ENCODE results near the gene CD274. TPM values are rescaled to one million over a fixed set of nuclear protein-coding genes. Genes with fewer than 3 reads are reported as not detected.

The CD274 gene
- total RNA-seq: 16.1 and 22.1 TPM in 2 replicates

DNA sequence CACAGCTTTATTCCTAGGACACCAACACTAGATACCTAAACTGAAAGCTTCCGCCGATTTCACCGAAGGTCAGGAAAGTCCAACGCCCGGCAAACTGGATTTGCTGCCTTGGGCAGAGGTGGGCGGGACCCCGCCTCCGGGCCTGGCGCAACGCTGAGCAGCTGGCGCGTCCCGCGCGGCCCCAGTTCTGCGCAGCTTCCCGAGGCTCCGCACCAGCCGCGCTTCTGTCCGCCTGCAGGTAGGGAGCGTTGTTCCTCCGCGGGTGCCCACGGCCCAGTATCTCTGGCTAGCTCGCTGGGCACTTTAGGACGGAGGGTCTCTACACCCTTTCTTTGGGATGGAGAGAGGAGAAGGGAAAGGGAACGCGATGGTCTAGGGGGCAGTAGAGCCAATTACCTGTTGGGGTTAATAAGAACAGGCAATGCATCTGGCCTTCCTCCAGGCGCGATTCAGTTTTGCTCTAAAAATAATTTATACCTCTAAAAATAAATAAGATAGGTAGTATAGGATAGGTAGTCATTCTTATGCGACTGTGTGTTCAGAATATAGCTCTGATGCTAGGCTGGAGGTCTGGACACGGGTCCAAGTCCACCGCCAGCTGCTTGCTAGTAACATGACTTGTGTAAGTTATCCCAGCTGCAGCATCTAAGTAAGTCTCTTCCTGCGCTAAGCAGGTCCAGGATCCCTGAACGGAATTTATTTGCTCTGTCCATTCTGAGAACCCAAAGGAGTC lies at the start of gene CD274:
Gene CD274, plus strand, starts transcription at position 184 of the 733 bp plus-strand sequence. CDS start 5,572 bp downstream, outside the sequence.
- peak within 1 kb of the TSS; percentile 78 for H3K4me3 ChIP-seq (ENCODE audit: low read depth, low read length)
- TF ChIP-seq, protein P1, sequence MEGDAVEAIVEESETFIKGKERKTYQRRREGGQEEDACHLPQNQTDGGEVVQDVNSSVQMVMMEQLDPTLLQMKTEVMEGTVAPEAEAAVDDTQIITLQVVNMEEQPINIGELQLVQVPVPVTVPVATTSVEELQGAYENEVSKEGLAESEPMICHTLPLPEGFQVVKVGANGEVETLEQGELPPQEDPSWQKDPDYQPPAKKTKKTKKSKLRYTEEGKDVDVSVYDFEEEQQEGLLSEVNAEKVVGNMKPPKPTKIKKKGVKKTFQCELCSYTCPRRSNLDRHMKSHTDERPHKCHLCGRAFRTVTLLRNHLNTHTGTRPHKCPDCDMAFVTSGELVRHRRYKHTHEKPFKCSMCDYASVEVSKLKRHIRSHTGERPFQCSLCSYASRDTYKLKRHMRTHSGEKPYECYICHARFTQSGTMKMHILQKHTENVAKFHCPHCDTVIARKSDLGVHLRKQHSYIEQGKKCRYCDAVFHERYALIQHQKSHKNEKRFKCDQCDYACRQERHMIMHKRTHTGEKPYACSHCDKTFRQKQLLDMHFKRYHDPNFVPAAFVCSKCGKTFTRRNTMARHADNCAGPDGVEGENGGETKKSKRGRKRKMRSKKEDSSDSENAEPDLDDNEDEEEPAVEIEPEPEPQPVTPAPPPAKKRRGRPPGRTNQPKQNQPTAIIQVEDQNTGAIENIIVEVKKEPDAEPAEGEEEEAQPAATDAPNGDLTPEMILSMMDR (conservative IDR thresholded peaks at IDR 0.05; ENCODE audit: low read depth, low read length): peak; percentile 75

DNA sequence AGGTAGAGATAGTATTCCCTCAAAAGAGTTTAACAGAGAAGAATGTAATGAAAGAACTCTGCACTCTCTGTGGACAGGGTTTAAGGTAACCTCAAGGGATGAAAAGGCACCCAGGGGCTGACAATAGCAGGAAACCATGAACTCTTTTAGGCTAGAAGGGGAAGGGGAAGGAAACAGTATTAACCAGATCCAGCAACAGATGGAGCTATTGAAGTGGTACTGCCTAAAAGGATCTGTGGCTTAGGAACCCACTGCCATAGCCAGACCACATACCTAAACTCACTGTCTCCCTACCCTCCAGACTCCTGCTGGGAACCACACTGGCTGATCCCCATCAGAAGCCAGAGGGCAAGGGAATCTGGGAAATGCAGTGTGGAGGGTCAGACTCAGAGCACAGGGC lies 48.1 kb upstream of the CD274 start:
- DNase-seq (ENCODE audit: low read depth): no peak
- H3K4me3 ChIP-seq (ENCODE audit: low read depth, low read length): no peak overlapping the region

More for the DNA sequence above, at the start of gene CD274:
- peak; percentile 78 for DNase-seq (ENCODE audit: low read depth)

DNA sequence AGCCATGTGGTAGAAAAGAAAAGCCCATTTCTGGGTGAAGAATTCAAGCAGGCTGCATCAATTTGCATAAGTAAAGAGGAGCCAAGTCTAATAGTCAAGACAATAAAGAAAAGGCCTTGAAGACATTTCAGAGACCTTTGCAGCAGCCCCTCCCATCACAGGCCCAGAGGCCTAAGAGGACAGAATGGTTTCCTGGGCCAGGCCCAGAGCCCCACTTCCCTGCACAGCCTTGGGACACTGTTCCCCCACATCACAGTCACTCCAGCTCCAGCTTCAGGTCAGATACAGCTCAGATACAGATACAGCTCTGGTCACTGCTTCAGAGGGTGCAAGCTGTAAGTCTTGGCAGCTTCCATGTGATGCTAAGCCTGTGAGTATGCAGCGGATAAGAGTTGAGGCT lies 41.7 kb upstream of the CD274 start:
- TF ChIP-seq, protein P1 (conservative IDR thresholded peaks at IDR 0.05; ENCODE audit: low read depth, low read length): no peak
- DNase-seq (ENCODE audit: low read depth): no peak
- no peak overlapping the region for H3K4me3 ChIP-seq (ENCODE audit: low read depth, low read length)

More for the DNA sequence above, 48.1 kb upstream of the CD274 start:
- TF ChIP-seq, protein P1 (conservative IDR thresholded peaks at IDR 0.05; ENCODE audit: low read depth, low read length): no peak

DNA sequence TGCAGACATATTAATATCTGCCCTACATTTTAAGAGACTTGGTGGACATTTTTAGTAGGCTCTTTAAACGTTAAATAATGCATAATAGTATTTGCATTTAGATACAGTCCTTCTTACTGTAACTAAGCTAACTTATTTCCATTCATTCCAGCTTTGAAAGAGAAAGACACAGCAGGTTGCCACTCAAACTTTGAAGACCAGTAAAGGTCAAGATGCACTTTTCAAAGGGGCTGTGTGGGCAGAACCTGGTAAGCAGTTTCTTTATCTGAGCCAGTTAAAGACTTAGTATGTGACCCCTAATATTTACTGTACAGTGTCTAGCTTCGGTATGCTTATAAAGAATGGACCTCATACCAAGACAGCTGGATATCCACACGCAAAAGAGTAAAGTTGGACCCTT lies 33.4 kb upstream of the CD274 start:
- TF ChIP-seq, protein P1 (conservative IDR thresholded peaks at IDR 0.05; ENCODE audit: low read depth, low read length): no peak
- no peak for DNase-seq (ENCODE audit: low read depth)
- no peak overlapping the region for H3K4me3 ChIP-seq (ENCODE audit: low read depth, low read length)

DNA sequence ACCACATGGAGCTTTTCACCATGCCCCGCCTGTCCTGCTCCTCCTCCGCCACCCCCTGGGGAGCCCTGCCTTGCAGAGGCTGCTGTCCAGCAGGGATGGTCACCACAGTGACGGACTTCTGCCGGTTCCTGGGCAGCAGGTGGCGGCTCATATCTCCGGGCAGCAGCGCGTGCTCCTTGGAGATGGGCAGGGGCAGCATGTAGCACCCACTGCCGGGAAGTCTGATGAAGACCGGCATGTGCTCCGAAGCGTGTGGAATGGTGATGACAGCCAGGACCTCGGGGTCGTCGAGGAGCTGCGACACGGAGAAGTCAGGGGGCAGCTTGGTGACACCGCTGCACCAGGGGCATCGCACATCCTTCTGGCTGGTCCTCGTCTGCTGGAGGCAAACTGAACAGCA lies 31.9 kb upstream of the CD274 start:
- no peak for DNase-seq (ENCODE audit: low read depth)
- TF ChIP-seq, protein P1 (conservative IDR thresholded peaks at IDR 0.05; ENCODE audit: low read depth, low read length): no peak
- no peak overlapping the region for H3K4me3 ChIP-seq (ENCODE audit: low read depth, low read length)

DNA sequence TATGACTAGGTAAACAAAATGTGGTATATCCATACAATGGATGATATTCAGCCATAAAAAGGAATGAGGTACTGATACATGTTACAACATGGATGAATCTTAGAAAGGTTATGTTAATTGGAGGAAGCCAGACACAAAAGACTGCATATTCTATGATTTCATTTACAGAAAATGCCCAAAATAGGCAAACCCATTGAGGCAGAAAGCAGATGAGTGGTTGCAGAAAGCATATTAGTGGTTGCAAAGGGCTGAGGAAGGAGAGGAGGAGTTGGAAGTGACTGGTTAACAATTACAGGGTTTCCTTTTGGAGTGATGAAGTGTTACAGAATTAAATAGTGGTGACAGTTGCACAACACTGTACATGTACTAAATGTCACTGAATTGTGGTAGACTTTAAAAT lies 30.4 kb upstream of the CD274 start:
- TF ChIP-seq, protein P1 (conservative IDR thresholded peaks at IDR 0.05; ENCODE audit: low read depth, low read length): no peak
- H3K4me3 ChIP-seq (ENCODE audit: low read depth, low read length): no peak overlapping the region
- no peak for DNase-seq (ENCODE audit: low read depth)

DNA sequence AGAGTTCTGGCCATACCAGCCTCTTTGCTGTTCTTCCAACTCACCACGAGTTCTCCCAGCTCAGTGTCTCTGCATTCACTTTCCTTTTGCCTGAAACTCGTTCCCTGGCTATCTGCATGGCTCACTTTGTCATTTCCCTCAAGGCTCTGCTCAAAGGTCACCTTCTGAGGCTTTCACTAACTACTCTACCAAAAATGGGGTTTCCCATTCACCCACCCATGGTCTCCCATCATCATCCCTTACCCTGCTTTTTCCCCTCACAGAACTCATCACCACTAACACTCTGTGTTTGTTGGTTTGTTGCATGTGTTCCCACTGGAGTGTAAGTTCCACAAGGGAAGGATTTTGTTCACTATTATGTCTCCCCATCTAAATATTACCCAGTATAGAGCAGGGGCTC lies 29.2 kb upstream of the CD274 start:
- no peak overlapping the region for H3K4me3 ChIP-seq (ENCODE audit: low read depth, low read length)
- TF ChIP-seq, protein P1 (conservative IDR thresholded peaks at IDR 0.05; ENCODE audit: low read depth, low read length): no peak
- DNase-seq (ENCODE audit: low read depth): no peak

Measured in epithelial cell of proximal tubule (primary cell).